Measurements from ENCODE around the gene CNP. TPM values are rescaled to one million over a fixed set of nuclear protein-coding genes. Genes with fewer than 3 reads are reported as not detected.
"Not testable (repeated sequence)": the region's sequence is repeated elsewhere in the genome, so short reads cannot be mapped to it uniquely, and the experiment has no call there.

The CNP gene
- total RNA-seq, 1 experiment from 2014 or later, result 78.5 TPM

- Mint-ChIP-seq H3K27ac (peak overlapping the region; percentile 22 to 78 (median 74); a peak in 4 of 7 replicates), H3K9me3 (no peaks in the 10 kb centered on the region), H3K4me1 (peaks cover 41 to 42% of the 10 kb centered on the region in 2 experiments), H3K4me3 (no peak overlapping the region), H3K27me3 (ENCODE audit: low read depth) (no peaks in the 10 kb centered on the region), H3K36me3 (ENCODE audit: insufficient read depth in 1 of 3, low read depth in 3 of 3) (peaks cover 12 to 33% (median 15%) of the 10 kb centered on the region in 3 experiments)
- Histone ChIP-seq H2BK15ac (ENCODE audit: low read depth, low read length) (no peak overlapping the region), H3K4me2 (ENCODE audit: insufficient read depth, insufficient read length, low read length) (no peak overlapping the region), H2AFZ (ENCODE audit: low read length) (no peak overlapping the region), H2BK5ac (ENCODE audit: insufficient read length, low read length) (no peak overlapping the region), H2AK5ac (ENCODE audit: insufficient read length, low read length) (no peak overlapping the region), H2BK120ac (ENCODE audit: low read depth, low read length, poor library complexity, severe bottlenecking) (no peak overlapping the region), H4K8ac (replicated peaks; ENCODE audit: insufficient read length, low read depth, low read length) (no peak overlapping the region), H3K27ac (ENCODE audit: insufficient read length, low read depth, low read length) (no peak overlapping the region), H3K9me3 (ENCODE audit: control insufficient read depth, low read depth, low read length) (no peaks in the 10 kb centered on the region), H3K79me2 (ENCODE audit: insufficient read depth, low read length) (peaks cover 45% of the 10 kb centered on the region), H3K14ac (ENCODE audit: insufficient read depth, low read length) (no peak overlapping the region), H4K20me1 (ENCODE audit: control insufficient read depth, insufficient read depth, insufficient read length) (no peaks in the 10 kb centered on the region), H4K5ac (ENCODE audit: insufficient read length, low read depth, low read length) (no peak overlapping the region), H3K18ac (ENCODE audit: insufficient read length, low read depth, low read length) (no peak overlapping the region), H2BK12ac (ENCODE audit: insufficient read length, low read depth, low read length) (no peak overlapping the region), H3K9ac (ENCODE audit: extremely low read depth, insufficient read length, low read length) (no peak overlapping the region), H3K4me1 (ENCODE audit: insufficient read depth, low read length) (peaks cover 13% of the 10 kb centered on the region), H3K23me2 (ENCODE audit: insufficient read length, low read depth, low read length, poor library complexity, severe bottlenecking) (no peaks in the 10 kb centered on the region), H3K23ac (ENCODE audit: insufficient read length, low read depth, low read length) (no peak overlapping the region), H3T11ph (ENCODE audit: low read length) (no peak overlapping the region), H2BK20ac (ENCODE audit: low read depth, low read length, poor library complexity, severe bottlenecking) (no peak overlapping the region), H3K79me1 (ENCODE audit: insufficient read depth, low read depth, low read length, poor library complexity, severe bottlenecking) (peaks cover 9% of the 10 kb centered on the region), H3K27me3 (ENCODE audit: insufficient read depth, low read length) (no peaks in the 10 kb centered on the region), H4K91ac (ENCODE audit: insufficient read length, low read depth, low read length) (no peak overlapping the region), H3K56ac (ENCODE audit: insufficient read length, low read depth, low read length) (no peak overlapping the region), H3K4ac (ENCODE audit: low read depth, low read length) (no peak overlapping the region)
- DNase-seq, result peak; percentile 50
- no CpG with 5 or more reads among the region's 4 CpGs for WGBS (ENCODE audit: extremely low coverage, insufficient read length, low lambda C conversion rate)
- TF ChIP-seq CTCF (conservative IDR thresholded peaks at IDR 0.05), result peak; percentile 32; the same call in 2 of the 3 replicates
These were observed 42.6 kb downstream of the CNP start for GRCh38 chr17:42009170-42009569.

- not testable (repeated sequence) for DNase-seq; H3K23ac ChIP-seq (ENCODE audit: insufficient read length, low read depth, low read length); H2BK20ac ChIP-seq (ENCODE audit: low read depth, low read length, poor library complexity, severe bottlenecking); H3K56ac ChIP-seq (ENCODE audit: insufficient read length, low read depth, low read length); H3K4me3 Mint-ChIP-seq; H3K14ac ChIP-seq (ENCODE audit: insufficient read depth, low read length); H3K9me3 Mint-ChIP-seq; H2AFZ ChIP-seq (ENCODE audit: low read length); H4K8ac ChIP-seq (replicated peaks; ENCODE audit: insufficient read length, low read depth, low read length); H3K27me3 ChIP-seq (ENCODE audit: insufficient read depth, low read length); H3K27me3 Mint-ChIP-seq (ENCODE audit: low read depth); H4K91ac ChIP-seq (ENCODE audit: insufficient read length, low read depth, low read length); H2BK15ac ChIP-seq (ENCODE audit: low read depth, low read length); H3K23me2 ChIP-seq (ENCODE audit: insufficient read length, low read depth, low read length, poor library complexity, severe bottlenecking); H3K27ac ChIP-seq (ENCODE audit: insufficient read length, low read depth, low read length); H3K4ac ChIP-seq (ENCODE audit: low read depth, low read length); H3K18ac ChIP-seq (ENCODE audit: insufficient read length, low read depth, low read length); H3K9ac ChIP-seq (ENCODE audit: extremely low read depth, insufficient read length, low read length); H4K5ac ChIP-seq (ENCODE audit: insufficient read length, low read depth, low read length); H2AK5ac ChIP-seq (ENCODE audit: insufficient read length, low read length); H3K4me2 ChIP-seq (ENCODE audit: insufficient read depth, insufficient read length, low read length); H4K20me1 ChIP-seq (ENCODE audit: control insufficient read depth, insufficient read depth, insufficient read length); H2BK5ac ChIP-seq (ENCODE audit: insufficient read length, low read length); H3K79me1 ChIP-seq (ENCODE audit: insufficient read depth, low read depth, low read length, poor library complexity, severe bottlenecking); H3K9me3 ChIP-seq (ENCODE audit: control insufficient read depth, low read depth, low read length)
- Histone ChIP-seq H2BK120ac (ENCODE audit: low read depth, low read length, poor library complexity, severe bottlenecking) (peak overlapping the region; percentile 92), H2BK12ac (ENCODE audit: insufficient read length, low read depth, low read length) (peak overlapping the region; percentile 14), H3K4me1 (ENCODE audit: insufficient read depth, low read length) (peaks cover 13% of the 10 kb centered on the region), H3T11ph (ENCODE audit: low read length) (peak overlapping the region; percentile 70), H3K79me2 (ENCODE audit: insufficient read depth, low read length) (peaks cover 49% of the 10 kb centered on the region)
- Mint-ChIP-seq H3K4me1 (peaks cover 43 to 46% of the 10 kb centered on the region in 2 experiments), H3K27ac (peak overlapping the region; percentile 45 to 91 (median 78)), H3K36me3 (ENCODE audit: insufficient read depth in 1 of 3, low read depth in 3 of 3) (peaks cover 15 to 36% (median 17%) of the 10 kb centered on the region in 3 experiments)
- WGBS (ENCODE audit: extremely low coverage, insufficient read length, low lambda C conversion rate), result no CpG with 5 or more reads among the region's 9 CpGs
These were observed 43.7 kb downstream of the CNP start for GRCh38 chr17:42010266-42010680.
